IPS DF 4.7 (cell line): ENCODE measurements around the gene TMEM120A.

ENCODE experiments used
- DNase-seq: peaks from one replicate; pipeline ENCODE4 v3.0.0-alpha.2; 2013; ENCODE audit warnings: low spot score; ENCODE audit errors: extremely low read depth

The TMEM120A gene

DNA sequence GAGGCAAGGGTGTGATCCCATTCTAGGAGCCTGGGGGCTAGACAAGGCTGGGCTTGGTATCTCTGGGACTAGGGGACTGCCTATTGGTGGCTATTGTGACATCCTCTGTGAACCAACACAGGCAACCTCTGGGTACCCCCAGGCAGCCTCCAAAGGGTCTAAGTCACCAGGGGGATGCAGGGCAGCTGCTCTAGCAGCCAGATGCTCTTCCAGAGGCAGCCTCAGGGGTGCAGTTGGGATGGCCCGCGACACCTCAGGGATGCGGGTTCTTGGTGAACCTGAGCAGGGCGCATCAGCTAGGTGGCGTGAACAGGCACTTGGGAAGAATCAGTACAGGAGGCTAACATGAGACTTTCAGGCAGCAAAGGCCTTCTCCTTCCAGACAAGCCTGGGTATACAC lies 1.6 kb upstream of the TMEM120A start:
- DNase-seq, result no peak

DNA sequence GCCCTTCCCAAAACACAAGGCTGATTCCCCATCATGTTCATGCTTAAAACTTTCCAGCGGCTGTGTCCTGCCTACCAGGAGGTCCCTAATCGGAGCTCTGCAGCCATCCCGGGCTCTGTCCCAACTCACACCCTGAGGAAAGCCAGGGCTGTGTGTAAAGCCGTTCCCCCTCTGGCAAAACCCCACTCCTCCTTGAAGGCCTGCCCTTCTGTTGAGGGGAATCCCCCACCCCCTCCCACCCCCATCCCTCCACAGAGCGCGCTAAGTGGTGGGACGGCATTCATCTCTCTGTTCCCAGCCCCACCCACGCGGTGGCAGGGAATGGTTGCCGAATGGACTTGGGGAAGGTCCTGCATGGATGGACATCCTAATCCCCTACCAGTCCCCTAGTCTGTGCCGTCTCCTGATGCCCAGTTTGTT lies 667 bp upstream of the TMEM120A start:
- DNase-seq, result no peak

DNA sequence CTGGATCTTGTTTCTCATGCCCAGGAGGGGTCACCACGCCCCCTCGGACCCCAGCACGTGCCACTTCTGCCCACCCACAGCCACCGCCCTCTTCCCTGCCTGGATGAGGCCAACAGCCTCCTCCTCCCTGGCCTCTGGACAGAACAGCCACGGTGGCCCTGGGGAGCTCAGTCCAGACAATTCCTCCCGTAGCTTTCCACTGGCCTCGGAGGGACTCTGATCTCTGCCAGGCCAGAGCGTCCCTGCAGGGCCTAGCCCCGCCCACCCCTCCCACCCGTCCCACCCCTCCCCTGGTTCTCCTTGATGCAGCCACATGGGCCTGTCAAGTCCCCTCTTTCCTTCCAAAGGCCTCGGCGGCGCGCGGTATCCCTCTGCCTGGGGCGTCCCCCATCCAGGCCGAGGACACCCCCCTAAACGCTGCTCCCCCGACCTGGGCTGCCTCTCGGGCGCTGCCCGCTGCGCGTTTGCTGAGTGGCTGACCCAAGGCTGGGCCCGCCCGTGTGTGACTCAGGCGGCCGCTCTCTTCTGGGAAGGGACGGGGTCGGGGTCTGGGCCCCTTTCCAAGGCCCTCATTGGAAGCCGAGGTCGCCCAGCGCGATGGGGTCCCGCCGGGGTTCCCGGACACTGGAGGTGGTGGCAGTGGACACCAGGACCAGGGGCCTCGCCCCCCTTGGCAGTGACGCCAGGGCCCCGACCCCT lies 557 bp downstream of the TMEM120A start:
- DNase-seq, result no peak

DNA sequence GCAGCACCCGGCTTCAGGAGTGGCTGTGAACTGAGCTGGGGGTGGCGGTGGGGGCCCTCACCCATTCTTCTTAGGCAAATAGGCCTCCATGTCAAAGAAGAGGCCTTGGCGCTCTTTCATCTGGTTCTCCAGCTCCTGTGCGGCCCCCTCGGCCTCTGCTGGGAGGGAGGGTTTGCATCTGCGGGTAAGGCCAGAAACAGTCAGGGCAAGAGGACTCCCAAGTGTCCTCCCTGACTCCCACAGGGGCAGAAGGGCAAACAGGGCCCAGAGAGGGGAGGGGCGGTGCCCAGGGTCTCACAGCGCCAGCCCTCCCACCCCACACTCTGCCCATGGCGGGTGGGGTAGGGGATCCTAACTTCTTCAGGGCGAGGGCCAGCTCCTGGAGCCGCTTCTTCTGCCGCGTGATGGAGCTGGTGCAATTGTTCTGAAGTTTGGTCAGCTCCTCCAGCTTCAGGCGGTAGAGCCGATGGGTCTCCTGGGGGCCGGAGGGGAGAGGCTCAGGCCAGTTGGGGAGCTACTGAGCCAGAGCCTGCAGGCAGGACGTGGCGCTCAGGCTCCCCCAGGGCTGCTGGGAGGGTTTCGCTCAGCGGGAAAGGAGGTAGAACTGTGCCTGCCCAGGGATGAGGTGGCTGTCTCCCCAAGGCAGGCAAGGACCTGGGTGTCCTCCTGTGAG lies 2.2 kb downstream of the TMEM120A start:
- DNase-seq, result no peak

DNA sequence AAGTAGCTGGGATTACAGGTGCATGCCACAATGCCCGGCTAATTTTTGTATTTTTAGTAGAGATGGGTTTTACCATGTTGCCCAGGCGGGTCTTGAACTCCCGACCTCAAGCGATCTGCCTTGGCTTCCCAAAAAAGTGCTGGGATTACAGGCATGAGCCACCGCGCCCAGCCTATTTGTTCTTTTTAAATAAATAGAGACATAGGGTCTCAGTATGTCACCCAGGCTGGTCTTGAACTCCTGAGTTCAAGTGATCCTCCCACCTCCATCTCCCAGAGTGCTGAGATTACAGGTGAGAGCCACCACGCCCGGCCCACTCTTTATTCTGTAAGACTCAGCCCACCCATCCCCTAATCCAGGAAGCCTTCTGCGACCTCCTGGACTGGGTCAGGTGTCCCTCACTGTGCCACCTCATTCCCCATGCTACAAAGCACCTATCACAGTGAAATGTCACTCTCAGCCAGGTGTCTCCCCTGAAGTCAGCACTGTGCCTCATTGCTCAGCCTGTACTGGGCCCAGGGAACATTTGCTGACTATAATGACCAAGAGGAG lies 2.8 kb downstream of the TMEM120A start:
- no peak for DNase-seq

DNA sequence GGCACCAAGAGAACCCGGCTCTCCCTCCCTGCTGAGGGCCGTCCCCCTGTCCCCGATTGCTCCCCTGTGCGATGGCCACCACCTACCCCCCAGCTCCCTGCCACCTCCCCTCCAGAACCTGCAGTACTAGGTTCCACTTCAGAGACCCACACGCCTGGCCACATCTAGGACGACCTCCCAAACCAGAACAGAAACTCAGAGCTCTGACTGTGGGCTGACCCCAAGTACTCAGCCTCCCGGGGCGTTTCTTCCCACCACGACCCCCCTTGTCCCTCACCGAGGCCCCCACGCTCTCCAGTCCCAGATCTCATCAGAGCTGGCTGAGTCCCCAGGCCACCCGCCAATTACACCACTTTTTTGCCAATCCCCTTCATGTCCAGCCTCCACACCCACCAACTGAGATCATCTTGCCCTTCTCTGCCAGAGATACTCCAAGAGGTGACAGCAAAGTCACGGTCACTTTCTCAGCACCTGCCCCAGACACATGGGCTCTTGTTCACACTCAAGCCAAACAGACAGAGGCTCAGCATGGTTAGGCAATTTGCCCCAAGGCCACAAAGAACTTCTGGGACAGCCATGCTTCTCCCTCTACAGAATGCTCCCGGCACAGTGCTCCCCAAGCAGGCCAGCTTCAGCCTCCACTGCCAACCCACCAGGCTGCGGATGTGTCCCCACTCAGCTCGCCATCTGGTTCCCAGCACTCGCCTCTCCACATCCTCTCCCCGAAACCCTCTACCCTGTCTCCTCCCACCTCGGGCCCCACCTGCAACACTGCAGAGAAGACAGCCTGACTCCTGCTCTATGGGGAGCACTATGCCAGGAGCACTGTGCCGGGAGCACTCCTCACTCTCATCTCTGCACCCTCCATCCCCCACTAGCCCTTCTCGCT lies 4.7 kb downstream of the TMEM120A start:
- DNase-seq, result no peak

DNA sequence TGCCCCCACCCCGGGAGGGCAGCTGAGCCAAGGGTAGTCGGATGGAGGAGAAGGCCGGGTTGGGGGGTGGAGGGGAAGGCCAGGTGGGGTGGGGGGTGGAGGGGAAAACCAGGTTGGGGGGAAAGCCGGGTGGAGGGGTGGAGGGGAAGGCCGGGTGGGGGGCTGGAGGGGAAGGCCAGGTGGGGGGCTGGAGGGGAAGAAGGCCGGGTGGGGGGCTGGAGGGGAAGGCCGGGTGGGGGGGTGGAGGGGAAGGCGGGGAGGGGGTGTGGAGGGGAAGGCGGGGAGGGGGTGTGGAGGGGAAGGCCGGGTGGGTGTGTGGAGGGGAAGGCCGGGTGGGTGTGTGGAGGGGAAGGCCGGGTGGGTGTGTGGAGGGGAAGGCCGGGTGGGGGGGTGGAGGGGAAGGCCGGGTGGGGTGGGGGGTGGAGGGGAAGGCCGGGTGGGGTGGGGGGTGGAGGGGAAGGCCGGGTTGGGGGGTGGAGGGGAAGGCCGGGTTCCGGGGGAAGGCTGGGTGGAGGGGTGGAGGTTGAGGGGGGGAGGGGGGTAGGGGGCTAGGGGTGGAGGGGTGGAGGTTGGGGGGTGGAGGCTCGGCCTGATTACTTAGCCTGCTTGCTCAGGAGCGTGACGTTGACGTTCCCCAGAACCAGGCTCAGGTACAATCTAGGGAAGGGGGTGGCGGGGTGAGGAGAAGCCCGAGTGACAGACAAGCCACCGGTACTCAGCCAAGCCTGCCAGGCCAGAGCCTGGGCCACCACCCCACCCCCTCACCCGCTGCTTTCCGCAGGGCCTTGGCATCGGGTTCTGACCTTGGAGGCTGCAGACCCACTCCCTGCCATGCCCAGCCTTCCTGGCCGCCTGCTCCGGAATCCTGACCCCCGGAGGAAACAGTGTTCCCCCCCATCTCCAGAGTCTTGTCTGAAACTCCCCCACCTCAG lies 5.6 kb downstream of the TMEM120A start:
- DNase-seq, result no peak

DNA sequence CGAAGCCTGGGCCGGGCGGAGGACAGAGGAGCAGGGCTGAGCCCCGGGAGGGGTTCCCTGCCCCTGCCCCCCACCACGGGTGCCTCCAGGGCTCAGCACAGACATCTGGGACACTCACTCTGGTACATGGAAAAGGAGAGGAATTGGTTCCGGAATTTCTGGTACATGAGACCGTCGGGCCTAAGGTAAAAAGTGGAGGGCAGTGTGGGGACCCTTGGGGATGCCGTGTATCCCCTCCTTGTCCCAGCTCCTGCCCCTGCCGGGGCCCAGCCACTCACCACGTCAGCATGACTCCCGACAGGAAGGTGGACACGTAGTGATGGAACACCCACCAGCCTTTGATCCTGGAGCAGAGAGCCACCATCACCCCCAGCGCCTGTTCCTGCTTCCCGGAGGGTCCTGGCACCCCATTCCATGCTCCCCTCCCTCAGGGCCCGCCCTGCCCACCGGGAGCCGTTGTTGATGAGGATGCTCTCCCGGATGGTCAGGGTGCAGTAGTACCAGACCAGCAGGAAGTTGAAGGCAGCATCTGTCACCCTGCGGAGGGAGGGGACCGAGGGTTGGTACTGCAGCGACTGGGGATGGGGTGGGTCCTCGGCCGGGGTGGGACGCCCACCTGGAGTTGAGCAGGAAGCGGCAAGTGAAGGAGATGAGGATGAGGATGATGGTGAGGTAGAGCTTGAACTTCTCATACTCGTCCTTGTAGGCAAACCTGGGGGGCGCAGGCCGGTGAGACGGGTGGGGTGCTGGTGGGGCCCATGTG lies 6.4 kb downstream of the TMEM120A start:
- no peak for DNase-seq

DNA sequence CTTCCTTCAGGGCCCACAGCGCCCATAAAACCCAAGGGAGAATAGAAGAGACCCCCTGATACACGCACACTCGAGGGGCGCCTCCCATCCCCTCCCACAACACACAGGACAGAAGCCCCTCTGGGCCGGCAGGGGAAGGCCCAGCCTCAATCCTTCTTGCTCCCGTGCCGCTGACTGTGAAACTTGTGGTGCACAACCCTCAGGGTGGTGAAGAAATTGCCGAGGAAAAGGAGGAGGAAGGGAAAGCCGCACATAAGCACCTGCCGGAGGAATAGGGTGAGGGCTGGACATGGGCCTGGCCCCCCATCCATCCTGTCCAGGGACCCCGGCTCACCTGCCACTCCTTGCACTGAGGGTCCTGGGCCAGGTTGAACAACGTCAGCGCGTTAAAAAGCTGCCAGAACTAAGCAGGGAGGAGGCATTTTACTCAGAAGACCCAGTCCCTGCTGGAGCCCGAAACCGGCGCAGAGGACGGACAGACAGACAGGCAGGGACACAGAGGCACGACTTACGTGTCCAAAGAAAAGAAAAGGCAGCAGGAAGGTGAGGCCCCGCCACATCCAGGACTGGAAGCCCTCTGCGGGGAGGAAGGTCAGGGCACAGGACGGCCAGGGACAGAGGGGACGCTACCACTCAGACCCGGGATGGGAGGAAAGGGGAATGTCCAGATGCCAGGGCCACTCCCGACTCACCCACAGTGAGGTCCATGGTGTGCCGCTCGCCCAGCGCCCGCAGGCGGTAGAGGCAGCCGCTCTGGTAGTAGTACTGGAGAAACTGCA lies 7.2 kb downstream of the TMEM120A start:
- no peak for DNase-seq

DNA sequence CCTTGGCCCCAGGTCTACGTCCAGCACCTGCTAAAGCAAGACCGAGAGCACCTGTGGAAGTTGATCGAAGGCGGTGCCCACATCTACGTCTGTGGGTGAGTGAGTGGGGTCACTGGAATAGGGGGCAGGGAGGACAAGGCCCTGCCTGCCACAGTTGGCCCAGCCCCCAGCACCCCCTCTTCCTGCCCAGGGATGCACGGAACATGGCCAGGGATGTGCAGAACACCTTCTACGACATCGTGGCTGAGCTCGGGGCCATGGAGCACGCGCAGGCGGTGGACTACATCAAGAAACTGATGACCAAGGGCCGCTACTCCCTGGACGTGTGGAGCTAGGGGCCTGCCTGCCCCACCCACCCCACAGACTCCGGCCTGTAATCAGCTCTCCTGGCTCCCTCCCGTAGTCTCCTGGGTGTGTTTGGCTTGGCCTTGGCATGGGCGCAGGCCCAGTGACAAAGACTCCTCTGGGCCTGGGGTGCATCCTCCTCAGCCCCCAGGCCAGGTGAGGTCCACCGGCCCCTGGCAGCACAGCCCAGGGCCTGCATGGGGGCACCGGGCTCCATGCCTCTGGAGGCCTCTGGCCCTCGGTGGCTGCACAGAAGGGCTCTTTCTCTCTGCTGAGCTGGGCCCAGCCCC lies 8.1 kb downstream of the TMEM120A start:
- no peak for DNase-seq

DNA sequence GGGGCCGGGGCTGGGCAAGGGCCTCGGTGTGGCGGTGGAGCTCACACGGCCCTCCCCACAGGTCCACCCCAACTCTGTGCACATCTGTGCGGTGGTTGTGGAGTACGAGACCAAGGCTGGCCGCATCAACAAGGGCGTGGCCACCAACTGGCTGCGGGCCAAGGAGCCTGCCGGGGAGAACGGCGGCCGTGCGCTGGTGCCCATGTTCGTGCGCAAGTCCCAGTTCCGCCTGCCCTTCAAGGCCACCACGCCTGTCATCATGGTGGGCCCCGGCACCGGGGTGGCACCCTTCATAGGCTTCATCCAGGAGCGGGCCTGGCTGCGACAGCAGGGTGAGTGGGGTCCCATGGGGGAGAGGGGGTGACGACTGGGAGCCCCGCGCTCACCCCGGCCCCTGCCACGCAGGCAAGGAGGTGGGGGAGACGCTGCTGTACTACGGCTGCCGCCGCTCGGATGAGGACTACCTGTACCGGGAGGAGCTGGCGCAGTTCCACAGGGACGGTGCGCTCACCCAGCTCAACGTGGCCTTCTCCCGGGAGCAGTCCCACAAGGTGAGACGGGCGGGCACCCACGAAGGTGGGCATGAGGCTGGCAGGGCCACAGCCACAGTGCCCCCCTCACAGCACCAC lies 8.8 kb downstream of the TMEM120A start:
- no peak for DNase-seq

DNA sequence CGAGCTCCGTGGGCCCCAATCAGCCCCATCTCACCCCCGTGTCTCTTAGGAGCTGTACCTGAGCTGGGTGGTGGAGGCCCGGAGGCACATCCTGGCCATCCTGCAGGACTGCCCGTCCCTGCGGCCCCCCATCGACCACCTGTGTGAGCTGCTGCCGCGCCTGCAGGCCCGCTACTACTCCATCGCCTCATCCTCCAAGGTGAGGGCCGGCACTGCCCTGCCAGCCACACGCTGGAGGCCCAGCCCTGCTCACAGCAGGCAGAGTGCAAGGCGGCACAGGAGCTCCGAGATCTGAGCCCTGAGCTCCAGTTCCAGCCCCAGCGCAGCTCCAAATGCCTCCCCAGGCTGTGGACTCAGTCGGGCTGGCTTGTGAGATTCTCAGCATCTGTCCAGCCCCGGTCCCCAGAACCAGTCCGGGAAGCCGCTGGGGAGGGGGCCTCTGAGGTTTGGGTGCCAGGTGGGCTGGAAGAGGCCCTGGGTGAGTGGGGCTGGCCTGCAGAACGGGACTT lies 9.3 kb downstream of the TMEM120A start:
- no peak for DNase-seq

DNA sequence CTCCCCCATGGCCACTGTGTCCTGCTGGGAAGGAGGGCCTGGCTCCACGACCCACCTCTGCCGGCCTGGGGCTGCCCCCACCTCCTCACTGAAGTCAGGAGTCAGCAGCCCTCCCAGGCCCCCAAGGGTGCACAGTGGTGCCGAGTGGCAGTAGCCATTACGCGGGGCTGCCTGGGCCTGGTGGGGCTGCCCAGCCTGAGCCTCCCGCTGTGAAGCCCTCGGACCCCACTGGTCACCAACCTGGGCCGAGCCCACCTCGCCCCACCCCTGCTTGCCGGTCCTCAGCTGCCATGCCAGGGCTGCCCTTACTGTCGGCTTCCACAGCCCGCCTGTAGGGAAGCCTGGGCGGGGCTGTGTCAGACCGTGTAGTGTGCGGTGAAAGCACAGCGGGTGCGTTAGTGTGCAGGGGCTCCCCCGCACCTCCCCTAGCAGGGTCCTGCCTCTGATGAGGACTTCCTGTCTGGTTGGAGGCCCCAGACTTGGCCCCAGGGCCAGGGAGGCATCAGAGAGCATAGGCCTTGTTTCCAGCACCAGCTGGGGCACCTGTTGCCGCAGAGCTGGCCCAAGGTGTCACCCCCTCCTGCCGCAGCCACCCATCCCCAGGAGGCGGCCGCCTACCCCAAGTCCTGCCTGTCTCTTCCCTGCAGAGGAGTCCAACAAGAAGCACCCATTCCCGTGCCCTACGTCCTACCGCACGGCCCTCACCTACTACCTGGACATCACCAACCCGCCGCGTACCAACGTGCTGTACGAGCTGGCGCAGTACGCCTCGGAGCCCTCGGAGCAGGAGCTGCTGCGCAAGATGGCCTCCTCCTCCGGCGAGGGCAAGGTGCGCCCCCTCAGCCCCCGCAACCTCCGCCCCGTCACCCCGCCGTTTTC lies 10.0 kb downstream of the TMEM120A start:
- DNase-seq, result no peak

DNA sequence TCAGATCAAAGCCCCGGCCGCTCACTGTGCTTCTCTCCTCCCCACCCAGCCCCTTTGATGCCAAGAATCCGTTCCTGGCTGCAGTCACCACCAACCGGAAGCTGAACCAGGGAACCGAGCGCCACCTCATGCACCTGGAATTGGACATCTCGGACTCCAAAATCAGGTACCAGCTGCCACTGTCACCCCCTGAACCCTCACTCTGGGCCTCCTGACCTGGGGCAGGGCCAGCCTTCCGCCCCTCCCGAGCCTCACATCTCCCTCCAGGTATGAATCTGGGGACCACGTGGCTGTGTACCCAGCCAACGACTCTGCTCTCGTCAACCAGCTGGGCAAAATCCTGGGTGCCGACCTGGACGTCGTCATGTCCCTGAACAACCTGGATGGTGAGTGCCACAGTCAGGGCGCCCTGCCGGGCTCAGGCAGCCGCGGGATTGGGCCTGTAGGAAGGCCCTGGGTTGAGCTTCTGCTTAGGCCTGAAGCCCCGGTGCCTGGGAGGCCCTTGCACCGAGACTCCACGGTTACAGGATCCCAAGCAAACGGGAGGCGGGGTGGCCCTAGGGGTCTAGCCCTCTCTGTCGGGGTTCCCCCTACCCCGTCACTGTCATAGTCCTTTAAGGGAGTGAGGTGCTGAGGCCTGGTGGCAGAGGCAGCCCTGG lies 10.8 kb downstream of the TMEM120A start:
- no peak for DNase-seq

DNA sequence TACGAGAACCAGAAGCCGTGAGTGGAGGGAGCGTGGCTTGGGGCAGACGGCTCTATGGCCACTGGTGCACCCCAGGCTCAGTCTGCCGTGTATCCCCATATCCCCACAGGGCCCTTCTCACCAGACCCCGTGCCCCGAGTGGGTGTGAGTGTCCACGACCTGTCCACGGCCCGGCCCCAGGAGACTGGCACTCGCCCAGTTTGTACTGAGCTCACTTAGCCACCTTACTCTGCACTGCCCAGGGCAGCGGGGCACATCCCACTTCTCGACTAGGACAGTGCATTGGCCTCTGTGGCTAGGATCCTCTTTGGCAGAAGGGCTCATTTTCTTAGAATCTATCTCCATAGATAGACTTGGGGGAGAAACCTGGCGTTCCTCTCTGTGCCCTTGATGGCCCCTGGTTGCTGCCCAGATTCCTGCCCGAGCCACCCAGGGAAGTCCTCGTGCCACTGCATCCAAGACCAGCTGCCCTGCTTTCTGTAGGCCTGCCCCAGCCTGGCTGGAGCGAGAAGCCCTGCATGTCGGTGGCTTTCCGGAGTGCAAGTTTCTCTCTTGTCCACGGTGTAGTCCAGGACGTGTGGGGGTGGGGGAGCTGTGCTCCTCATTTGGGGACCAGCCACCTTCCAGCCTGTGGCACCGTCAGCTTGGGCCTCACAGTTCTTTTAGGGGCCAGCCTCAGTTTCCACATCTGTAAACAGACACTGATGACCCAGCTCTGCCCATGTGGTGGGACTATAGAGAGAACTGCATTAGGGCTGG lies 11.9 kb downstream of the TMEM120A start:
- DNase-seq, result no peak
